ENCODE data around the gene OLFM2.
"Not testable (repeated sequence)": the region's sequence is repeated elsewhere in the genome, so short reads cannot be mapped to it uniquely, and the experiment has no call there.

Gene OLFM2

GRCh38 chr19:9936326-9937000 lies at the start of gene OLFM2:
TSS of gene OLFM2 (minus strand) at chr19:9936515. CDS start at chr19:9936366, 149 bp downstream.
- DNase-seq = no peak

- DNase-seq = no peak
Measured at GRCh38 chr19:9981406-9982260, 45.3 kb upstream of the OLFM2 start.

- no peak for DNase-seq
Measured at GRCh38 chr19:9972103-9972502, 35.8 kb upstream of the OLFM2 start.

GRCh38 chr19:9971166-9971897 lies 35.0 kb upstream of the OLFM2 start:
- no peak for DNase-seq

- no peak for DNase-seq
Measured at GRCh38 chr19:9970481-9970880, 34.2 kb upstream of the OLFM2 start.

- DNase-seq = no peak
Measured at GRCh38 chr19:9969688-9969975, 33.3 kb upstream of the OLFM2 start.

GRCh38 chr19:9968820-9969687 lies 32.7 kb upstream of the OLFM2 start:
- no peak for DNase-seq

- DNase-seq = no peak
Measured at GRCh38 chr19:9967326-9967725, 31.0 kb upstream of the OLFM2 start.

GRCh38 chr19:9966448-9966847 lies 30.1 kb upstream of the OLFM2 start:
- DNase-seq = no peak

- DNase-seq = no peak
Measured at GRCh38 chr19:9966024-9966423, 29.7 kb upstream of the OLFM2 start.

- no peak for DNase-seq
Measured at GRCh38 chr19:9962623-9963290, 26.4 kb upstream of the OLFM2 start.

GRCh38 chr19:9961103-9961502 lies 24.8 kb upstream of the OLFM2 start:
- no peak for DNase-seq

GRCh38 chr19:9958379-9958821 lies 22.1 kb upstream of the OLFM2 start:
- no peak for DNase-seq

GRCh38 chr19:9956956-9957355 lies 20.6 kb upstream of the OLFM2 start:
- DNase-seq = no peak

- no peak for DNase-seq
Measured at GRCh38 chr19:9953802-9954542, 17.7 kb upstream of the OLFM2 start.

GRCh38 chr19:9952276-9952675 lies 16.0 kb upstream of the OLFM2 start:
- no peak for DNase-seq

- no peak for DNase-seq
Measured at GRCh38 chr19:9947441-9947840, 11.1 kb upstream of the OLFM2 start.

GRCh38 chr19:9946528-9947125 lies 10.3 kb upstream of the OLFM2 start:
- DNase-seq = not testable (repeated sequence)

- DNase-seq = no peak
Measured at GRCh38 chr19:9945319-9945966, 9.1 kb upstream of the OLFM2 start.

GRCh38 chr19:9943744-9944143 lies 7.4 kb upstream of the OLFM2 start:
- DNase-seq = no peak
